DND-41 (cell line): ENCODE data around the gene CTSG.

ENCODE experiments used
- EZH2 ChIP-seq: IDR thresholded peaks from 3 replicates; pipeline ENCODE4 v1.6.1; 2012; ENCODE audit warnings: borderline replicate concordance, low read depth, mild to moderate bottlenecking, moderate library complexity, low read length, inconsistent platforms; ENCODE audit not compliant: severe bottlenecking
- TF ChIP-seq, protein P1 (sequence below): IDR thresholded peaks from 2 replicates; pipeline ENCODE4 v1.5.1; 2012; ENCODE audit warnings: borderline replicate concordance, low read length, moderate library complexity, mild to moderate bottlenecking; ENCODE audit not compliant: poor library complexity, severe bottlenecking; ENCODE audit errors: extremely low read depth

DNA sequence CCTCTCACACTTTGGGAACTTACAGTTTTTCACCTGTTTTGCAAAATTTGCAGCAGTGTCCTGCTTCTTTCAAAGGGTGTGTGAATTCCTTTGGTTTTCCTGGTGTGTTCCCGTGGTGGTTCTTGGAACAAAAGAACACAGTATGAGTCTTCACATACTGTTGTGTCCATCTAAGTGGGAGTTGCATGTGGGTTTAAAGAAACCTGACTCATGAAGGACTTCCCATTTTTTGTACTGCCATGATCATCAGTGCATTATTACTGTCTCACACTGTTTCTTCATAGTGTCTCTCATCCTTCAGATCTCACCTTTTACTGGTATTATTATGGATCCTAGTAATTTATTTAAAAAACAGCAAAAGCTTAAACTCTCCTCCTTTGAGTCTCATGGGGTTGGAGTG, 37.2 kb upstream of the CTSG start:
- TF ChIP-seq, protein P1, sequence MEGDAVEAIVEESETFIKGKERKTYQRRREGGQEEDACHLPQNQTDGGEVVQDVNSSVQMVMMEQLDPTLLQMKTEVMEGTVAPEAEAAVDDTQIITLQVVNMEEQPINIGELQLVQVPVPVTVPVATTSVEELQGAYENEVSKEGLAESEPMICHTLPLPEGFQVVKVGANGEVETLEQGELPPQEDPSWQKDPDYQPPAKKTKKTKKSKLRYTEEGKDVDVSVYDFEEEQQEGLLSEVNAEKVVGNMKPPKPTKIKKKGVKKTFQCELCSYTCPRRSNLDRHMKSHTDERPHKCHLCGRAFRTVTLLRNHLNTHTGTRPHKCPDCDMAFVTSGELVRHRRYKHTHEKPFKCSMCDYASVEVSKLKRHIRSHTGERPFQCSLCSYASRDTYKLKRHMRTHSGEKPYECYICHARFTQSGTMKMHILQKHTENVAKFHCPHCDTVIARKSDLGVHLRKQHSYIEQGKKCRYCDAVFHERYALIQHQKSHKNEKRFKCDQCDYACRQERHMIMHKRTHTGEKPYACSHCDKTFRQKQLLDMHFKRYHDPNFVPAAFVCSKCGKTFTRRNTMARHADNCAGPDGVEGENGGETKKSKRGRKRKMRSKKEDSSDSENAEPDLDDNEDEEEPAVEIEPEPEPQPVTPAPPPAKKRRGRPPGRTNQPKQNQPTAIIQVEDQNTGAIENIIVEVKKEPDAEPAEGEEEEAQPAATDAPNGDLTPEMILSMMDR = no peak
- no peak for TF ChIP-seq EZH2
